Kidney glomerular epithelial cell (primary cell): ENCODE results near the gene ITGB6.
A peak's percentile ranks its signal among the peaks of the same experiment; 100 is the strongest.

Experiments used
- DNase-seq: peaks from one replicate; lab custom pipeline; 2025; lab: John Stamatoyannopoulos, UW

ITGB6 gene

DNA sequence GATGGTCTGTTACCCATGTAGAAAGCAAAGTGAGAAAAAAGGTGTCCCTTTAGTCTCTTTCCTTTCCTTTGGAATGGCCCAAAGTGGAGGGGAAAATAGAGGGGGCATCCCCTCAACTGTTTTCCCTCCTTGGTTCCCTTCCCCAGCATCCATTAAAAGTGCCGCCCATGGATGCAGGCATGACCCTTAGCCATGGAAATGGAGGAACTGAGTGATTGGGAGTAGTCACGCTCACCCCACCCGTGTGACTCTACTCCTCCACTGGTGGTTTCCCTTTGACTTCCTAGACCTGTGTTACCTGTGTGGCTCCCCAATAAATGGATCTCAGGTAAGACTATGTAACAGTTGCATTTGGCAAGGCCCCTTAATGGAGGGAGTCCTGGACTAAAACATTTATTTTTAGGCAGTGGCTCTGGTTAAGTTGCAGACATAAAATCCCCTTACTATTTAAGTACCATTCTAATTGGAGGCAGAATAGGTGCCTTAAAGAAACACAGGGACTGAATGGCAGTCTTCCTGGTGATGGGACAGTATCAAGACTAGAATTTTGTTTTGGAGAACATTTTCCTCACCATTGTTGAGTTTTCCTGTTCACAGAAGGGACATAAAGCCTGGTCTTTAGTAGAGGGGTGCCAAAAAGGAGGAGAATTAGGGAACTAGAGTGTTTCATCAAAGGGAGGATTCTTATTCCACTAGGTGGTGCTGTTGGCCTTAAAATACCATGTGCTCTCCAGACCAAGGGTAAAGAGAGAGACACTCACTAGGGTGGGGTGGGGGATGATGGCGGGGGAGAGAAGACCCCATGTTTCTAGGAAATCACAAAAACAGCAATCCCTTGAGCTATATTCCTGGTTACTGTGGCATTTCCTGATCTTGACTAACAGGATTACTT, 112.0 kb downstream of the ITGB6 start:
- no peak for DNase-seq

GRCh38 chr2:160085662-160086061, 114.4 kb downstream of the ITGB6 start:
- DNase-seq, result no peak

GRCh38 chr2:160077912-160078810, 121.9 kb downstream of the ITGB6 start:
- DNase-seq, result no peak

- DNase-seq, result no peak
Measured at GRCh38 chr2:160076914-160077313, 123.2 kb downstream of the ITGB6 start.

GRCh38 chr2:160076241-160076640, 123.8 kb downstream of the ITGB6 start:
- DNase-seq, result no peak

- no peak for DNase-seq
Measured at GRCh38 chr2:160075171-160075570, 124.9 kb downstream of the ITGB6 start.

- DNase-seq, result peak; percentile 6
Measured at GRCh38 chr2:160073284-160073888, 126.7 kb downstream of the ITGB6 start.

GRCh38 chr2:160068906-160069305, 131.2 kb downstream of the ITGB6 start:
- DNase-seq, result no peak

DNA sequence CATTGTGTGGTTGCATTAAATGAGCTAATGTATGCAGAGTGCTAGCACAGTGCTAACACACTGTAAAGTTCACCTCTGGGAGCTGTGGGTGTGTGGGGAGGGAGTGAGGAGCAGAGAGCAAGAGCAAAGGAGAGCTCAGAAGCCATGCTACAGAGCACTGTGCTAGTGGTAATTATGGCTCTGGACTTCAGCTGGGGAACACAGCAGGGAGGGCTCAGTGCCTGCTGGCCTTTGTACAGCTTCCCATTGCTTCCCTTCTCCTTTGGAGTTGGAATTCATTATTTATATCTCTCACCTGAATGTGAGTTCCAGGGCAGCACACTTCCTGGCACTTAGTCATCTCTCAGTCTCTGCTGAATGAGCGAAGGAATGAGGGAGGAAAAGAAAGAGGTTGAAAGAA, 135.2 kb downstream of the ITGB6 start:
- DNase-seq, result no peak

GRCh38 chr2:160063879-160064612, 136.0 kb downstream of the ITGB6 start:
- DNase-seq, result no peak

GRCh38 chr2:160063271-160063670, 136.8 kb downstream of the ITGB6 start:
- no peak for DNase-seq

GRCh38 chr2:160062292-160063005, 137.6 kb downstream of the ITGB6 start, which contains the start of gene PLA2R1:
Gene PLA2R1 (minus strand): TSS chr2:160062615. CDS start chr2:160062403, 212 bp downstream.
- DNase-seq, result peak; percentile 46

DNA sequence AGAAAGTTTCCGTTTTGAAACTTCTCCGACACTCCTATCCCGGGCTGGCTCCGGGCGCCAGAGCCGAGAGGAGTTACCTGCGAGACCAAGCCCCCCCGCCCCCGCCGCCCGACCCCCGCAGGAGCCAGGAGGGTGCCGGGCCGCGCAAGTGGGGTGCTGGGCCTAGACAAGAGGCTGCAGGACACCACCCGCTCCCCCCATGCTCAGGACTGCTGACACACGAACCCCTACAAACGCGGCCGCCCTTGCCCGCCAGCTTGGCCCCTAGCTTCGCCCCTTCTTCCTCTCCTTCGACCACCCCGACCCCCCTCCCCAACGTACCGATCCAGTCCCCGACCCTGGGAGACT, 138.2 kb downstream of the ITGB6 start:
- no peak for DNase-seq

DNA sequence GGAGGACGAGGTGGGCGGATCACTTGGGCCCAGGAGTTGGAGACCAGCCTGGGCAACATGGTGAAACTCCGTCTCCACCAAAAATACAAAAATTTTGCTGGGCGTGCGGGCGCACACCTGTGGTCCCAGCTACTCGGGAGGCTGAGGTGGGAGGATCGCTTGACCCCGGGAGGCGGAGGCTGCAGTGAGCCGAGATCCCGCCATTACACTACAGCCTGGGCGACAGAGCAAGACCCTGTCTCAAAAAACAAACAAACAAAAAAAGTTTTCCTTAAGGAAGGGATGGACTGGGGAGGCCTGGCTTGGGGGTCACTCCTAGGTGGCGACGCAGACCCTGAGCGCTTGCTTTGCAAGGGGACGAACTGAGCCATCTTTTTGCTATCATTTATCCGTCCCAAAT, 138.5 kb downstream of the ITGB6 start:
- no peak for DNase-seq

- DNase-seq, result no peak
Measured at GRCh38 chr2:160060297-160060696, 139.8 kb downstream of the ITGB6 start.

DNA sequence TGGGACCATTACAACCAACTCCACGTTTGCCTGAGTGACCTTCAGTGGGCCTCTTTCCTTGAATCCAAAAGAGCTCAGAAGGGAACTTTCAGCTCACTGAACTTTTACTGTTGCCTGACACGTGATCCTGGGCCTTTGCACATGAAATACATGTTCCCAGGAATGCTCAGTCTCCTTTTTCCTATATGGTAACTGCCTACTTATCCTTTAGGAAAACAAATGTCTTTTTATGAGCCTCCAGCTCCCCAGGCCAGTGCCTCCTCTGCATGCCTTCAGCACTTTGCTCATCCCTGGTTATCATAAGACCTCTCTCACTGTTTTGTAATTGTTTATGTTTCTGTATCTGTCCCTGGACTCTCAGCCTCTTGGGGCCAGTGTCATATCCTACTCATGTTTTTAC, 142.7 kb downstream of the ITGB6 start:
- DNase-seq, result no peak

DNA sequence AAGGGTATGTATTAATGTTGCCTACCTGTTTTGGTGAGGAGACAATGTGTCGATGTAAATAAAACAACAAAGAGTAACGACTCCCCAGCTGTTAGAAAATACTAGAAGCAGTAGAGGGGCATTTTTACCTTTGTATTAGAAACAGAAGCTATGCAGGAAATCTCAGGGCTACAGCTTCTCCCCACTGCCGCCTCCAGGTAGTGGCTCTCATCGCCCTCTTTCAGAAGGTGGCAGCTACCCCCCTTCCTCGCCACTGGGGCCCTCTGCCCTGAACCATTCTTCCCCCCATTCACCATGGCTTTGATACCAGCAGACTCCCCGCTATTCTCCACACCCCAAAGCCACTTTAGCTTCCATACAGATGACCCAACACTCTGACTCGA, 144.4 kb downstream of the ITGB6 start:
- DNase-seq, result no peak

DNA sequence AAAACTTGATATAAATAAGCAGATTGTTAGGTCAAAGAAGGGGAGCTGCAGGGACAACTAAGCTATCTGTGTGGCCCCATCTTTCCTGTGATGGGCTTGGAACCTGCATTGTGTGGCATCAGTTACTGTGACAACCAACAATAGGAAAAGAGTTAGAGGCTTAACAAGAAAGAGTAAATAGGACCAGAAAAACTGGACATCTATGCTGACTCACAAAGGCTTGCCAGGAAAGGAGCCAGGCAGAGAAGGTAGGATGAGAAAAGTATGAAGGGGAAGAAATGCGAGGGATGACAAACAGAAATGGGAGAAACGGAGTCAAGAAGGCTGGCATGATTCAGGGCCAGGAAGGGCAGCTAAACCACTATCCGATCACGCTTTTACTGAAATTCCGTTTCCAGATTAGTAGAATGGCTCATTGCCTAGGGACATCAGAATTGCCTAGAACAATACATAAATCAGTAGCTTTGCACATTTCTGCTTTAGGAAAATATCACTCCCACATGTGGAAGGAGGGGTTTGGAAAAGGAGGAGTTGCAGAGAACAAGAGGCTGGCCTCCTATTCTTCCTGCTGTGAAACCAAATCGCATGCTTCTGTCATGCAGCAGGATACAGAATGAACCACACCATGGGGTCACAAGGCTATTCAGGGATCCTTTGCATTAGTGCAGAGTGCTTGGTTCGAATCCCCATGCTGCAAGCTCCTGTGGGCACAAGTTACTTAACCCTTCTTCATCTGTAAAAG, 144.9 kb downstream of the ITGB6 start:
- DNase-seq, result peak; percentile 29

DNA sequence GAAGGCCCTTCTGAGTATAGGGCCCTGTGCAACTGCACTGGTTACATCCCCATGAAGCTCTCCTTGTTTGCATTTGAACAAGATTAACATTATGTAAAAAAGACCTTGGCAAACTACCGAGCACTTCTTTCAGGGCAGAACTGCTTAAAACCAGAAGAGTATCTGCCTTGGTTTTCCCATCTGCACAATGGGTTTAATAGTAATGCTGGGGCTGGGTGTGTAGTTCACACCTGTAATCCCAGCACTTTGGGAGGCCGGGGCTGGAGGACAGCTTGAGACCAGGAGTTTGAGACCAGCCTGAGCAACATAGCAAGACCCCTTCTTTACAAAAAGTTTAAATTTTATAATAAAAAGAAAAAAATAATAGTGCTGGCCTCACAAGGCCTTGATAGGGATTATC, 146.1 kb downstream of the ITGB6 start:
- no peak for DNase-seq

- no peak for DNase-seq
Measured at GRCh38 chr2:160052531-160052930, 147.5 kb downstream of the ITGB6 start.
